NCI-H82 treated with DMSO at 0.1 percent for 48 hours (cell line): Measurements from ENCODE around the gene EDIL3.
"Not testable (repeated sequence)": the region's sequence is repeated elsewhere in the genome, so short reads cannot be mapped to it uniquely, and the experiment has no call there.

Experiments
- DNase-seq: peaks from one replicate; lab custom pipeline; 2025; ENCODE audit not compliant: unreplicated experiment; lab: John Stamatoyannopoulos, UW

Gene EDIL3

DNA sequence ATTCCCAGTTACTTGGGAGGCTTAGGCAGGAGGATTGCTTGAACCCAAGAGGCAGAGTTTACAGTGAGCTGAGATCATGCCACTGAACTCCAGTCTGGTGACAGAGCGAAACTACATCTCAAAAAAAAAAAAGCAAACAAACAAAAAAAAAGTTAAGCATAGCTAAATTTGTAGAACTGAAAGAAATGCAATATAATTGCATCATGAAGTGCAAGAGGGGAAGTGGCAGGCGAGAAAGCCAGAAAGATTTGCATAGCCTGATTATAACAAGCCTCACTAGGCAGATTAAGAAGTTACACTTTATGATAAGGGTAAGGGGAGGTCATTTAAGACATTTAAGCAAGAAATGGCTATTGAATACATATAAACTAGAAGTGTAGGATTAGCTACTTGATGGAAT lies 187.1 kb downstream of the EDIL3 start:
- no peak for DNase-seq

- DNase-seq = peak; percentile 62
Observed at GRCh38 chr5:84191281-84191680, 193.4 kb downstream of the EDIL3 start.

- no peak for DNase-seq
Observed at GRCh38 chr5:84184857-84185256, 199.8 kb downstream of the EDIL3 start.

GRCh38 chr5:84181093-84181492 lies 203.6 kb downstream of the EDIL3 start:
- no peak for DNase-seq

DNA sequence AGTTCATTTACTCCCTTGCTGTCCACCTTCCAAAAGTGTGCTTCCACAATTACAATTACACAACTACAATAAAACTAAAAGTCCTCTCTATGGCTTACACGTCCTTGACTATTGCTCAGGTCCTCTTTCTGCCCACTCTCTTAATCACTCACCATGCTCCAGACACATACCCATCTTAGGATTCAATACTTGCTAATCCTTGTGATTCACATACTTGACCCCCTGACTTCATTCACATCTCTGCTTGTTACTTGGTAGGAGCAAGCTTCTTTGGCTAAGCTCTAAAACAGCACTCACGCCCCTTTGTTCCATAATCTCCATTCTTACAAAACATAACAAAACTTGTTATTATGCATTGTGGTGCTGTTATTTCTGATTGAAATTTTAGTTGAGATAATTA lies 215.8 kb downstream of the EDIL3 start:
- DNase-seq = no peak

DNA sequence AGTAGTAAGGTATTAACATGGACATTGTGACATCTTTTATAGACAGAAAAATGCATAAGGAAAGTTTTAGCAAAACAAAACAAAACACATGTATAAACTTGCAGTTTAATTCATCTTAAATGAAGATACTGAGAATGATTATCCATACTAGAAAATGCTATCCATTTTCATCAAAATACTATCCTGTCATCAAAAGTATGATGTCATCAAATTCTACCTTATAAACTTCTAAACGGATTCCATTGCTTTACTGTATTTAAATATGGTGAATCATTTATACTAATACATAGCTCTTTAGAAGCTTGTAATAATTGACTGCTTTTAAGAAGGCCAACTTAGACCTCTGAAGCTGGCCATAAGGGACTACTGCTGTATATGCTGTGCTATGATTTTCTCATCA lies 221.0 kb downstream of the EDIL3 start:
- no peak for DNase-seq

GRCh38 chr5:84162695-84163094 lies 222.0 kb downstream of the EDIL3 start:
- no peak for DNase-seq

DNA sequence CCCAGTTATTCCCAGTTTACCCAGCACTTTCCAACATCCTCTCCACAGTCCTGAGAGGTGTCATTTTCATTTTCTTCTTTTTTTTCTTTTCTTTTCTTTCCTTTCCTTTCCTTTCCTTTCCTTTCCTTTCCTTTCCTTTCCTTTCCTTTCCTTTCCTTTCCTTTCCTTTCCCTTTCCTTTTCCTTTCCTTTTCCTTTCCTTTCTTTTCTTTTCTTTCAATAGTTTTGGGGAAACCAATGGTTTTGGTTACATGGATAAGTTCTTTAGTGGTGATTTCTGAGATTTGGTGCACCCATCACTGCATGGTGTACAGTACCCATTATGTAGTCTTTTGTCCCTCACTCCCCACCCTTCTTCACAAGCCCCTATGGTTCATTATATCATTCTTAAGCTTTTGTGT lies 224.0 kb downstream of the EDIL3 start:
- not testable (repeated sequence) for DNase-seq

- no peak for DNase-seq
Observed at GRCh38 chr5:84149094-84149493, 235.6 kb downstream of the EDIL3 start.

- DNase-seq = no peak
Observed at GRCh38 chr5:84148651-84149050, 236.0 kb downstream of the EDIL3 start.

- DNase-seq = no peak
Observed at GRCh38 chr5:84137541-84137940, 247.1 kb downstream of the EDIL3 start.

- peak; percentile 81 for DNase-seq
Observed at GRCh38 chr5:84131372-84131771, 253.3 kb downstream of the EDIL3 start.

- DNase-seq = no peak
Observed at GRCh38 chr5:84130006-84130580, 254.6 kb downstream of the EDIL3 start.

GRCh38 chr5:84125216-84125615 lies 259.5 kb downstream of the EDIL3 start:
- DNase-seq = no peak

- no peak for DNase-seq
Observed at GRCh38 chr5:84119252-84119651, 265.4 kb downstream of the EDIL3 start.

DNA sequence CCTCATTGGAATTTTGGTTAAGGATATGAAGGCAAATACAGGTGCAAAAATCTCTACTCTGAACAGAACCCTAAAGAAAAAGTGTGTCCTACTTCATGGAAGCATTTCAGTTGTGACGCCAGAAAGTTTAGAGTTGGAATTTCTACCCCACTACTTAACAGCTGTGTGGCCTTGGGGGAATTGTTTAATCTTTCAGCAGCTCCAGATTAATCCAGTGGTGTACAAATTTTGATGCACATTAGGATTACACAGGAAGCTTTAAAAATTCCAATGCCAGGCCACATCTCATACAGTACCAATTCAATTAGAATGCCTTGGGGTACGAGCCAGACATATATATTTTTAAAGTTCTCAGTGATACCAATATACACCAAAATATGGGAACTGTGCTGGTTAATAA lies 266.1 kb downstream of the EDIL3 start:
- no peak for DNase-seq

DNA sequence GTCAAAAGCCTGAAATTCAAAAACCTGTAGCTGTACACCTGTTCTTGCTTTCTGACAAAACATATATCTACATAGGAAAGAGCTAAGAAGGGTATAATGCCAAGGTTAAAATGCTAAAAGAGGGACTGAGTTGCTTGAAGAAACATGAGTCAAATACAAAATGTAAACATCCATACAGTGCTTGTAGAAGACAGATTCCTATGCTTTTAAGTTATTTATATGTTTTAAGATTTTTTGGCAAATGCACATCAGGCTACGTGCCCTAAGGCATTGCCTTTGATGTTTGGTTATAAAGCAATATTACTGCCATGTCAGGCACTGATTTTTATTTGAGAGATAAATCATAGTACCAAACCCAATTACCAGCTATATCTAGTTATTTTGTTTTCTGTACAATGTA lies 269.0 kb downstream of the EDIL3 start:
- DNase-seq = no peak

GRCh38 chr5:84113246-84114105 lies 271.2 kb downstream of the EDIL3 start:
- DNase-seq = no peak

DNA sequence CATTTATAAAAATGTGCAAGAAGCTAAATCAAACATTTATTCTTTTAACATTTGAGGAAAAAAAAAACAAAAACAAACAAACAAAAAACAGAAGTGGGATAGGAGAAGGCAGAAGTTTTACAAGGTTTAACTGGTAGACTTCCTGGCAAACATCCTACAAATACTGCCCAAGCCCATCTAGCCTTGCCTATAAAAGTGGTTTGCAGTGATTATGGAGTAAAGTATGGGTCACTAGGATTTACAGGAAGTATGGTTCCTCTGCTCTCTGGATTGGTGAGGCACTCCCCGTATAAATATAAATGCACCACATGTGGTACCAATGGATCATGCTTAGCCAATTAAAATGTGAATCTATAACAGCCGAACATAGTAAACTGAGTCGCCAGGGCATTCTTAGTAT lies 291.9 kb downstream of the EDIL3 start:
- no peak for DNase-seq

GRCh38 chr5:84091127-84091799 lies 293.4 kb downstream of the EDIL3 start:
- peak; percentile 22 for DNase-seq

DNA sequence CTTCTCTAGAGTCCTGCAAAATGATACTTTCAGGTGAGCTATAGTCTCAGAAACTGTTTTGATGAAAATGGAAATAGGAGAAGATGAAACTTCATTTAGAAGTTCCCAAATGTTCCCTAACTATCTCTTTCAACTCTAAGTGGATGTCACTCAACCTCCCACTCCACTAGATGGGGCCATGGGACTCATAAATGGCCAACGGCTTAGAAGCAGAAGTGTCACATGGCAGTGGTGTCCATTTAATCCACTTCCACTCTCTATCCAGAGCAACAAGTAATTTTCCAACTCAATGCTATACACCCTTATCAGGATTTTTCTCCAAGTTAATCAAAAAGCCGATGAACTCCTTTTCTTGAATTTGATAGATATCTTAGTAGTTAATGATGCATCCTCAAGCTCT lies 295.7 kb downstream of the EDIL3 start:
- DNase-seq = no peak

GRCh38 chr5:84086511-84086910 lies 298.2 kb downstream of the EDIL3 start:
- DNase-seq = no peak
